ENCODE results near the gene RNF223.

DNA sequence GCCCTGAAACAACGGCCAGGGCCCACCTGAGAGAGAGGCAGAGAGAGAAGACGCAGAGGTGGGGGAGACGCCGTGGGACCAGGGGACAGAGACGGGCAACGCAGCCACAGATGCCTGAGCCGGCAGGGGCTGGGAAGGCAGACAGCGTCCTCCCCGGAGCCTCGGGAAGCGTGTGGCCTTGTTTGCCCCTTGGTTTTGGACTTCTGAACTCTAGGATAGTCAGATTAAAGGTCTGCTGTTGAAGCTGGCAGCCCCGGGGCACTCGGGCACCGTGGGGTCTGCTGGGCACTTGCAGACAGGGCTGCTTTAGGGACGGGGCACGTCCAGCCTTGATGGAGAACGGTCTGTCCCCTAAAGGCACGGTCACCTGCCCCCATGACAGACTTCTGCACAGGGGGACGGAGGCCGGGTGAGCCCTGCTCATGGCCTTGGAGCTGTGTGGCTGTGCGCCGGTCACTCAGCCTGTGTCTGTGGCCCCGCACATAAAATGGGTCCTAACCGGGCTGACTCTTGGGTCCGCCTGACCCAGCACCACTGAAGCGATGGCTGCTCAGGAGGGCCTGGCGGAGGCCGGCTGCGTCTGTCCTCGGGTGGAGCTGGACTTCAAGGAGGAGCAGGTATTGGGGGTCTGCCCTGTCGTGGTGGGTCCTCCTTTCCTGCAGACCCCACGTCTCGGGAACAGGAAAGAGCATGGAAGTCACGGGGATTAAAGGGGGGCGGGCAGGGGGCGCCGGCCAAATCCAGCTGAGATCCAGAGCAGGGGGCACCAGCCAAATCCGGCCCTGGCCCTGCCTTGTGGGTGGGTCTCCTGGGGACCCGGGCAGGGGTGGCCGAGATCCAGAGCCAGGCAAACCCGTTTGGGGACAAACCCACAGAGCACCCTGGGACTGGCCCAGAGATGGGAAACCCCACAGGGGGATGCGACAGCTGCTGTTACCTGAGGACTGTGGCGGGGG is 9.6 kb upstream of the RNF223 start:
- TF ChIP-seq POLR2A (IDR thresholded peaks at IDR 0.05) (no peak), CTCF (IDR thresholded peaks at IDR 0.05) (no peak), EP300 (IDR thresholded peaks at IDR 0.05) (no peak)

All from tibial nerve (tissue), 4 donors.